SK-N-SH (cell line): ENCODE measurements around the gene PIMREG. TPM values are rescaled to one million over a fixed set of nuclear protein-coding genes. Genes with fewer than 3 reads are reported as not detected.

Source experiments
- CTCF ChIA-PET: fragments of 300-600, 350-600 bp; formaldehyde crosslinking; extraction: SDS; loops from one replicate; lab custom pipeline; 2021; lab: Yijun Ruan, JAX
- POLR2A ChIA-PET: fragments of 350-600 bp; sonication (Branson Sonifier 250); formaldehyde crosslinking; extraction: SDS; loops from one replicate; lab custom pipeline; 2020; ENCODE audit warnings: antibody characterized with exemption, inconsistent platforms; lab: Yijun Ruan, JAX
- DNase-seq: peaks from one replicate; pipeline ENCODE4 v3.0.0; 2012
- H2AFZ ChIP-seq: fragments of 200-600 bp; sonication (generic); 2 replicates; pipeline ENCODE4 v1.8.1; 2016; ENCODE audit warnings: antibody characterized with exemption, mild to moderate bottlenecking, low read depth
- H3F3A ChIP-seq: fragments of 200-600 bp; sonication (generic); replicated peaks from 2 replicates; pipeline ENCODE3; 2016; ENCODE audit warnings: antibody characterized with exemption, mild to moderate bottlenecking; ENCODE audit not compliant: insufficient read depth
- H3K27ac ChIP-seq, 2 experiments: fragments of 200-500 bp in 1 of 2; fragments of 200-600 bp in 1 of 2; sonication (Bioruptor generic) in 1 of 2; sonication (generic), shearing (Covaris generic) in 1 of 2; 2 replicates each; pipeline versions ENCODE4 v1.5.1 to v1.6.1; 2014 to 2016; ENCODE audit warnings: low read depth in 2 of 2, inconsistent platforms in 1 of 2, low read length in 1 of 2, mild to moderate bottlenecking in 1 of 2, mixed read lengths in 1 of 2
- H3K27me3 ChIP-seq: fragments of 200-600 bp; sonication (generic), shearing (Covaris generic); 2 replicates; pipeline ENCODE4 v1.6.1; 2016; ENCODE audit warnings: mixed run types; ENCODE audit not compliant: insufficient read depth
- H3K36me3 ChIP-seq, 2 experiments: fragments of 200-500 bp in 1 of 2; fragments of 200-600 bp in 1 of 2; sonication (Bioruptor generic) in 1 of 2; sonication (generic) in 1 of 2; replicated peaks in 1 of 2; 2 replicates each; pipeline versions ENCODE3 to v1.5.1; 2014 to 2016; ENCODE audit warnings: low read length in 1 of 2, mild to moderate bottlenecking in 1 of 2; ENCODE audit not compliant: insufficient read depth in 2 of 2, control insufficient read depth in 1 of 2
- H3K4me1 ChIP-seq, 2 experiments: fragments of 200-500 bp in 1 of 2; fragments of 200-600 bp in 1 of 2; sonication (Bioruptor generic) in 1 of 2; sonication (generic), shearing (Covaris generic) in 1 of 2; 2 replicates each; pipeline versions ENCODE4 v1.5.1 to v1.6.1; 2014 to 2016; ENCODE audit warnings: low read depth in 1 of 2, low read length in 1 of 2, mixed run types in 1 of 2; ENCODE audit not compliant: insufficient read depth in 2 of 2, control insufficient read depth in 1 of 2
- H3K4me2 ChIP-seq: fragments of 200-600 bp; sonication (generic), shearing (Covaris generic); 2 replicates; pipeline ENCODE4 v1.6.1; 2017; ENCODE audit warnings: mixed run types
- H3K4me3 ChIP-seq, 2 experiments: fragments of 200-500 bp in 1 of 2; fragments of 200-600 bp in 1 of 2; sonication (Bioruptor generic) in 1 of 2; sonication (generic), shearing (Covaris generic) in 1 of 2; 2 replicates each; pipeline versions ENCODE4 v1.5.1 to v1.8.1; 2014 to 2016; ENCODE audit warnings: low read depth in 2 of 2, inconsistent platforms in 1 of 2, low read length in 1 of 2, mild to moderate bottlenecking in 1 of 2, mixed read lengths in 1 of 2, moderate library complexity in 1 of 2
- H3K79me2 ChIP-seq: fragments of 200-600 bp; sonication (generic); 2 replicates; pipeline ENCODE4 v1.8.1; 2017; ENCODE audit warnings: mild to moderate bottlenecking; ENCODE audit not compliant: insufficient read depth
- H3K9ac ChIP-seq: fragments of 200-600 bp; sonication (generic); 2 replicates; pipeline ENCODE4 v1.6.1; 2017; ENCODE audit warnings: mixed run types
- H3K9me2 ChIP-seq: fragments of 200-600 bp; sonication (generic); 2 replicates; pipeline ENCODE4 v1.6.1; 2017; ENCODE audit warnings: mixed run types
- H3K9me3 ChIP-seq: fragments of 200-600 bp; sonication (generic); 2 replicates; pipeline ENCODE4 v1.6.1; 2017; ENCODE audit warnings: mixed run types, mild to moderate bottlenecking, moderate library complexity
- H4K20me1 ChIP-seq: fragments of 200-600 bp; sonication (generic); 2 replicates; pipeline ENCODE4 v1.6.1; 2017; ENCODE audit warnings: mild to moderate bottlenecking, mixed run types; ENCODE audit not compliant: insufficient read depth
- CHD2 ChIP-seq: fragments of 150-350 bp; IDR thresholded peaks from 2 replicates; pipeline ENCODE4 v1.6.1; 2018; ENCODE audit warnings: low read length; ENCODE audit not compliant: partially characterized antibody
- FOXJ3 ChIP-seq: sonication (generic); formaldehyde crosslinking; IDR thresholded peaks from 2 replicates; pipeline ENCODE4 v1.5.1; 2020; ENCODE audit warnings: mild to moderate bottlenecking, missing genetic modification reagents
- FOXM1 ChIP-seq: IDR thresholded peaks from 2 replicates; pipeline ENCODE4 v1.4.0; 2012; ENCODE audit warnings: low read depth, mild to moderate bottlenecking
- GABPA ChIP-seq: IDR thresholded peaks from 2 replicates; pipeline ENCODE4 v1.4.0; 2012; ENCODE audit warnings: low read depth, mild to moderate bottlenecking
- GATA2 ChIP-seq: sonication (generic); formaldehyde crosslinking; IDR thresholded peaks from 2 replicates; pipeline ENCODE4 v1.5.0; 2020; ENCODE audit warnings: mild to moderate bottlenecking, missing genetic modification reagents
- IRF3 ChIP-seq: fragments of 150-350 bp; IDR thresholded peaks from 2 replicates; pipeline ENCODE4 v1.6.1; 2016; ENCODE audit warnings: mild to moderate bottlenecking, low read depth, low read length
- MEF2A ChIP-seq: IDR thresholded peaks from 2 replicates; pipeline ENCODE4 v1.4.0; 2012; ENCODE audit warnings: low read depth, borderline replicate concordance
- NRF1 ChIP-seq: IDR thresholded peaks from 2 replicates; pipeline ENCODE4 v1.6.1; 2012; ENCODE audit warnings: low read depth, mild to moderate bottlenecking, low read length
- RAD21 ChIP-seq: IDR thresholded peaks from 2 replicates; pipeline ENCODE4 v1.6.1; 2012; ENCODE audit warnings: mild to moderate bottlenecking, low read length
- REST ChIP-seq: IDR thresholded peaks from 2 replicates; pipeline ENCODE4 v1.6.1; 2012; ENCODE audit warnings: mild to moderate bottlenecking, low read depth, low read length, moderate library complexity
- RFX5 ChIP-seq: IDR thresholded peaks from 2 replicates; pipeline ENCODE4 v1.6.1; 2012; ENCODE audit warnings: mild to moderate bottlenecking, improper control_type of control experiment, low read length
- RXRA ChIP-seq: IDR thresholded peaks from 2 replicates; pipeline ENCODE4 v1.4.0; 2012; ENCODE audit warnings: low read depth, mild to moderate bottlenecking, borderline replicate concordance
- SIN3A ChIP-seq: IDR thresholded peaks from 2 replicates; pipeline ENCODE4 v1.6.1; 2012; ENCODE audit warnings: low read depth, mild to moderate bottlenecking, low read length, moderate library complexity, borderline replicate concordance
- YY1 ChIP-seq: IDR thresholded peaks from 2 replicates; pipeline ENCODE4 v1.4.0; 2012; ENCODE audit warnings: low read depth, mild to moderate bottlenecking
- WGBS: methylation state at CpG from one replicate; pipeline ENCODE4 v1.1.6; 2017; ENCODE audit warnings: low lambda C conversion rate; 5-methylcytosine and 5-hydroxymethylcytosine counted together
- polyA plus RNA-seq, 3 experiments: library from polyadenylated mRNA; depleted of rRNA; stranded (reverse); fragments of >200 nt; gene quantifications; 2 replicates each; pipeline ENCODE4 v1.2.3, GENCODE V29; 2012
- TF ChIP-seq, protein P1 (sequence below): IDR thresholded peaks from 2 replicates; pipeline ENCODE4; 2012

The PIMREG gene
- polyA plus RNA-seq, 1 of the 3 experiments (the other 2 are of a cell fraction): 19.6 TPM

- Histone ChIP-seq H3K9ac (no peak overlapping the region), H3K27me3 (no peaks in the 10 kb centered on the region), H2AFZ (no peak overlapping the region), H3K4me3 (no peak overlapping the region), H3K4me1 (peaks cover 0 to 23% of the 10 kb centered on the region in 2 experiments; a peak in 1 of 4 replicates), H3F3A (no peaks in the 10 kb centered on the region), H3K9me2 (no peaks in the 10 kb centered on the region), H3K79me2 (peaks cover 12% of the 10 kb centered on the region; the same call in 1 of the 2 replicates), H3K9me3 (no peaks in the 10 kb centered on the region), H3K4me2 (no peak overlapping the region), H3K36me3 (peaks cover 0 to 12% of the 10 kb centered on the region in 2 experiments), H3K27ac (no peak overlapping the region), H4K20me1 (no peaks in the 10 kb centered on the region)
- ChIA-PET POLR2A (no interaction called here), CTCF (interaction anchor here (0.8 to 1.5 kb wide), 4 partner anchors 8 to 24 kb away, joined by 3 read pairs; no protein-coding TSS in a partner anchor)
- TF ChIP-seq REST (no peak), RFX5 (no peak), IRF3 (no peak), RAD21 (no peak), NRF1 (no peak)
- 100% methylated on average over 6 of the region's 6 CpGs for WGBS
- DNase-seq: no peak
Observed at GRCh38 chr17:6449307-6449706, 5.1 kb downstream of the PIMREG start.

DNA sequence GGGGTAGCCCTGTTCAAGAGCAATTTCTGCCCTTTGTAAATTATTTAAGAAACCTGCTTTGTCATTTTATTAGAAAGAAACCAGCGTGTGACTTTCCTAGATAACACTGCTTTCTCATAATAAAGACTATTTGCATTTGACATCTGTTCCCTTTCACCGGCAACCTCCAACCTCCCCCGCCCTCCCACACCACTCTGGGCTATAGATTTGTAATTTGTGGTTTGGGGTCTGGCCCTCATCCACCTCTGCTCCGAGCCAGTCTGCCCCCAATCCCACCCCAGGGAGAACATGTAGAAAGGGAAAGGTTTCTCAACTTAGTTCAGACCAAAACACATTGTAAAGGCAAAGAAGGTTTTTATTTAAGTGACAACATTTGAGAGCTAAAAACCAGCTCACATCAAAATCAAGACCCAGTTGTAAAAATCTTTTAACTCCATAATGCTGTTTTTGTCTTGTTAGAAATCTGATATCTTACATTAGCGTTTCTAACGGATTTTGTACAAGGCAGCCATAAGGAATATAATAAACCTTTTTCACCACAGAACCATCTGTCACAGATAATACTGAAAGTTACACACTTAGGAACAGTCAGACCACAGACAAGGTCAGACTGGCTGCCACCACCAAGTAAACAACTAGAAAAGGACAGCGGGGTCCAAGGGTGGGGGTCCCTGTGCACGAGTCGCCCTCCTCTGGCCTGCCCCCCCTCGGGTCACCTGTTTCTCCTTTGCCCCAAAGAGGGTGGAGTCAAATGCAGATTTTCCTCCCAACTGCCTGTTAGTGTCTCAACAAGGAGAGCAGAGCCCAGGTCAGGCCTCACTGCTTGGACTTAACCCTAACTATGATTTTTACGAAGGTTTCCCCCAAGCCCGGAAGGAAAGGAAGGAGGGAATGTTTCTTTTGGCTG, 6.9 kb downstream of the PIMREG start:
- no peak for DNase-seq
- Histone ChIP-seq H3K27me3 (no peaks in the 10 kb centered on the region), H3K36me3 (peaks cover 0 to 11% of the 10 kb centered on the region in 2 experiments), H3K4me2 (no peak overlapping the region), H3F3A (no peaks in the 10 kb centered on the region), H3K9me3 (no peaks in the 10 kb centered on the region), H3K9ac (no peak overlapping the region), H3K4me3 (no peak overlapping the region), H3K4me1 (peaks cover 0 to 17% of the 10 kb centered on the region in 2 experiments; a peak in 1 of 4 replicates), H3K27ac (no peak overlapping the region), H3K79me2 (peaks cover 3% of the 10 kb centered on the region; the same call in 1 of the 2 replicates), H3K9me2 (no peaks in the 10 kb centered on the region), H2AFZ (no peak overlapping the region), H4K20me1 (no peaks in the 10 kb centered on the region)
- TF ChIP-seq FOXM1 (no peak), FOXJ3 (CRISPR knock-in tag) (no peak), RAD21 (no peak), SIN3A (no peak), CHD2 (no peak), GATA2 (CRISPR knock-in tag) (no peak), RXRA (no peak), YY1 (no peak), REST (no peak), MEF2A (no peak), GABPA (no peak)
- TF ChIP-seq, protein P1, sequence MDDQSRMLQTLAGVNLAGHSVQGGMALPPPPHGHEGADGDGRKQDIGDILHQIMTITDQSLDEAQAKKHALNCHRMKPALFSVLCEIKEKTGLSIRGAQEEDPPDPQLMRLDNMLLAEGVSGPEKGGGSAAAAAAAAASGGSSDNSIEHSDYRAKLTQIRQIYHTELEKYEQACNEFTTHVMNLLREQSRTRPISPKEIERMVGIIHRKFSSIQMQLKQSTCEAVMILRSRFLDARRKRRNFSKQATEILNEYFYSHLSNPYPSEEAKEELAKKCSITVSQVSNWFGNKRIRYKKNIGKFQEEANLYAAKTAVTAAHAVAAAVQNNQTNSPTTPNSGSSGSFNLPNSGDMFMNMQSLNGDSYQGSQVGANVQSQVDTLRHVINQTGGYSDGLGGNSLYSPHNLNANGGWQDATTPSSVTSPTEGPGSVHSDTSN: no peak
- WGBS: 80% methylated on average over 12 of the region's 12 CpGs
- ChIA-PET POLR2A (no interaction called here), CTCF (interaction anchor here (1.0 kb wide), 1 partner anchor 22 kb away, joined by 4 read pairs; no protein-coding TSS in a partner anchor)
